AML-193 (cell line): Measurements from ENCODE around the gene VWA1.
"Not testable (repeated sequence)": the region's sequence is repeated elsewhere in the genome, so short reads cannot be mapped to it uniquely, and the experiment has no call there.

Source experiments
- DNase-seq, 2 experiments: peaks; one replicate each; lab custom pipeline; 2025; lab: John Stamatoyannopoulos, UW

VWA1 gene

DNA sequence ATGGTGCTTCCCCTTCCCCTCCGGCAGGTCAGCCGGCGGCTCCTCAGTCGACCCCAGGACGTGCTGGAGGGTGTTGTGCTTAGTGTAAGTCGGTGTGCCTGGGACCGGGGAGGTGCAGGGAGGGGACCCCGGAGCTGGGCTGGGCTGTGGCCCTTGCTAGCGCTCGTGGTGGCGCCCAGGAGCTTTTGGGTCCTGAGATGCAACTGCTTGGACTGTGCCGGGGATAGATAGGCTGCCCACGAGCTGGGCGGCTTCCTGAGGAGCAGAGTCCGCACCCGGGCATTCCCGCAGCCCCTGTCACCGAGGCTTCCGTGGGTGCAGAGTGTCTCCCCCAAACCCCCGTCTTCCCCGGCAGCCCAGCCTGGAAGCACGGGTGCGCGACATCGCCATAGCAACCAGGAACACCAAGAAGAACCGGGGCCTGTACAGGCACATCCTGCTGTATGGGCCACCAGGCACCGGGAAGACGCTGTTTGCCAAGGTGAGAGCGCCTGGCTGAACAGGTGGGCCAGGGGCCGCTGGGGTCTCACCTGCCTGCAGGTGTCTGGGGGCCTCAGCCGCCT, 50.3 kb downstream of the VWA1 start:
- DNase-seq = not testable (repeated sequence)

- no peak for DNase-seq
Measured at GRCh38 chr1:1487701-1488100, 52.2 kb downstream of the VWA1 start.

- no peak for DNase-seq
Measured at GRCh38 chr1:1489231-1489630, 53.7 kb downstream of the VWA1 start.

DNA sequence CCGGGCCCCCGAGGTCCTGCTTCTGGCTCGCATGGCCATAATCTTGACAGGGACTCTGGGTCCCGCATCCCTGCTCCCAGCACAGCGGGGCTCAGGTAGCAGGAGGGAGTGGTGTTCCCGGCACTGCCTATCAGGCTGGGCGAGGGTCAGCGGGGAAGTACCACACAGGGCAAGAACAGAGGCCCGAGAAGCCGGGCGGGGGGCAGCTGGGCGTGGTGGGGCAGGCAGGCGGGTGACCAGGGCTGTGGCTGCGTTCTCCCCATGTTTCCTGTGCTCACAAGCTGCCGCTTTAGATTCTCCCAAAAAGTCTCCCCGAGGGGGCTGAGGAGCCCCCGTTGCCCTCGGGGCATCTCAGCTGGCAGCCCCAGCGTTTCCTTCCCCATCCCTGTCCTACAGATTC, 54.4 kb downstream of the VWA1 start:
- no peak for DNase-seq

- no peak for DNase-seq
Measured at GRCh38 chr1:1490633-1491230, 55.2 kb downstream of the VWA1 start.

- no peak for DNase-seq
Measured at GRCh38 chr1:1491601-1492000, 56.1 kb downstream of the VWA1 start.
